ENCODE results near the gene CCT6B.
"Not testable (repeated sequence)": the region's sequence is repeated elsewhere in the genome, so short reads cannot be mapped to it uniquely, and the experiment has no call there.

CCT6B gene

DNA sequence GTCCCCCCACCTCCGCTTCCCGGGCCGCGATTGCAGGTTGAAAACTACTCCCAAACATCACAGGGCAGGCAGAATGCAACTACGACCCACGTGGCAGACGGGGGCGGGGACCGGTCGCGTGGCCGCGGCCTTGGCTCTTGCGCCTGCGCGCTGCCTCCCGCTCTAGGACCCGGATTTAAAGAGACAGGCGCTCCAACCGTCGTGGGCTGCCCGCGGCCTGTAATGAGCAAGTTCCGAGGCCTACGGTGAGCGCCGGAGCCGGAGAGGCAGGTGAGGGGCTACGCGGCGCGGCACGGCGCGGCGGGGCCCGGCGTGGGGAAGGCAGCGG lies 19.1 kb upstream of the CCT6B start, which contains the start of gene LIG3:
TSS of gene LIG3 (plus strand) at position 160 of the 328 bp plus-strand sequence. CDS start 2,494 bp downstream, outside the sequence.
- DNase-seq: peak; percentile 89

DNA sequence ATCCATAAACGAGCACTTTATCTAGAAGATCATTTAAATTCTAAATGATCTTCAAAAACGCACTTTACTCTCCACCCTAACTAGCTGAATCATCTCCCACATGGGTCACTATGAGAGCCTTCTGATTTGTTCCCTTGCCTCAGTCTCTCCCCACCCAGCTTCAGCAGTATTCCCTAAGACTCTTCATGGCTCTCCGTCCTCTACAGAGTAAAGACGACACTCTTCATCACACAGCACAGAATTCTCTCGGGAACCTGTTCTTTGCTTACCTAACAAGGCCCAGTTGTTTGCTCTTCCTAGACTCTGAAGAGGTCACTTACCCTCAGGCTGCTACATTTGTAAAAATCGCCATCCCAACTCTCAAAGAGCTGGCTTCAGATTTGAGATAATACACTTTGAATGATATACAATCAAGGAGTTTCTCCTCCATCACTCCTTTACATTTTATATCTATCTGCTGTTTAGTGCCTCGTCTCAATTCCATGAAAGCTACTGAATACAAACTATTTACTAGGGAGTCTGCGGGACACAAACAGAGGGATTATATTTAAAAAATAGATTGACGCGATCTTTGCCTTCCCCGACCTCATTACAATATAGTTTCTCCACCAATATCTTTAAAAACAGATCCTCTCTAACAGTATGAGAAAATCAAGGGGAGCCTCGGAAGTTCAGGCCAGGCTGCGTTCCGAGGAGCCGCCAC lies 18.5 kb upstream of the CCT6B start:
- DNase-seq: no peak

DNA sequence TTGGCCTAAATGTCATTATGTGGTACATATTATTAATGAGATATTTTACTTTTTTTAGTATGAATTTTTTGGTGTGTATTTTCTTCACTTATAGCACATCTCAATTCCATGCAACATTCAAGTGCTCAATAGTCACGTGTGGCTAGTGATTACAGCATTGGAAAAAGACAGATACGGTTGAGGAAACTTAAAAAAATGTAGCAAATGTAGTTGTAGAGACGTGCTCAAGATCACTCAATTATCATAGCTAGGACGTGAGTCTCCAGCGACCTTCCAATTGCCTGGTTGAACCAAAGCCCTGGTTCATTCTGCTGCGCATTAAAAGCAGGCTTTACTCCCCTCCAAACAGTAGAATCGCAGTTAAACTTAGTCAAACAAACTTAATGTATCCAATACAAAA lies 17.9 kb upstream of the CCT6B start:
- DNase-seq: no peak

DNA sequence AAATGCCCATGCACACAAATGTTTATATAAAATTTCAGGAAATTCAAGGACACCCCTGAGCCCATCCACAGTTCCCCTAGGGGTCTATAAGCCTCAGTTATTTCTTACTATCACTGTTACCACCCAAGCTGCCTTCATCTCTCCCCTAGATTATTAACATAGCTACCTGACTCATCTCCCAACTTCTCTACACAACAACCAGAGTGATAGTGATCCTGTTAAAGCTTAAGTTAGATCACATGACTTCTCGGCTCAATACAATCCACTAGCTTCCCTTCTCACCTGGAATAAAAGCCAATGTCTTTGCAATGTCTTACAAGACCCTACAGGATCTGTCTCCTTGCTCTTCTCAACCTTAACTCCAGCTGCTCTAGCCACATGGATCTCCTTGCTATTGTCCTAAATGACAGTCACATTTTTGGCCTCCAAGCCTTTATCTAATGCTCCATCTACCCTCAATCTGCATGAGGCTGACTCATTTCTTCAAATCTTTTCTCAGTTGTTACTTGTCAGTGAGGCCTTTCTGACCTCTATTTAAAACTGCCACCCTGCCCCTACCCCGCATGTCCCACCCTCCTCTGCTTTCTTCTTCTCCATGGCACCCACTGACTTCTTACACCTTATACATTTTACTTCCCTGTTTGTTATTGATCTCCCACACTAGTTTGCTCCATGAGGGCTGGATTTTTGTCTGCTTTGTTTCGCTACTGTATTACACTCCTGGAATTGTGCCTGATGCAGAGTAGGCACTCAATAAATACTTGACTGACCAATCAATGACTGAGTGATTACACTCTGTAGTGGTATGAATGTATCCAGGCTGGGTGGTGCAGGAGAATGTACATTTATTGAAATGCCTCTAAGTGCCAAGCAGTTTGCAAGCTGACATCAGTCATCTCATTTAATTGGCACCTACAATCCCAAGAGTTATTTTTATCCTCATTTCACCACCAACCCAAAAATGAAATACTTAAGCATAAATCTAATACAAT lies 13.8 kb upstream of the CCT6B start:
- DNase-seq: no peak

DNA sequence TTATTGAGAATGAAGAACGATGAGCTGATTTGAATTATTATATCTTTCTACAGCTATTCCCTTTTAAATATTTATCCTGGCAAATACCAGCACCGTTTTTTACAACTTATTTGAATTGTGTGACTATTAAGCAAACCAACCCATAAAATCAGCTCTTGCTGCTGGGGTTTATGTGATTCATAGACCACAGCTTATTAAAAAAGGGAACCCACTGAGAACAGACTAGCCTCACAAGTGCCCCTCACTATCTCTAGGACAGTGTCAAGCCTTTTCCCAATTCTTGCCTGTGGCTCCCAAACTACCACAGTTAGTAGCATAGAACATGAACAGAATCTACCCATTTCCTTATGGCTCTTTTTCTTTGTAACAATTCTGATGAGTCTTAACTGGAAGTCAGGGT lies 12.9 kb upstream of the CCT6B start:
- no peak for DNase-seq

DNA sequence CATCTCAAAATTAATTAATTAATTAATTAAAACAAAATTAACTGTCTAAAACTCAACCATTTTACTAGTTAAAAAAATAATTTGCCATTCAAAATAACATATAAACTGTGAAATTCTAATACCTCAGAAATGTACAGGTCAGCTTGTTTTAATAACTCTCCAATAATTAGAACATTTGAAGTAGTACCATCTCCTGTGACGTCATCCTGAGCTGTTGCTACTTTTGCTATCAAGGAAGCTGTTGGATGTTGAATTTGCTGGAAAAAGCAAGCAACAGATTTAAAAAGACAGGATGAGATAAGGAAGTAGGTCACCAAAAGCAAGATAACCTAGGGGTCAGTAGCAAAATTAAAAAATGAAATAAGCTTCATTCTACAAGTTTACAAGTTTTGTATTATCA lies 2.8 kb downstream of the CCT6B start:
- no peak for DNase-seq

DNA sequence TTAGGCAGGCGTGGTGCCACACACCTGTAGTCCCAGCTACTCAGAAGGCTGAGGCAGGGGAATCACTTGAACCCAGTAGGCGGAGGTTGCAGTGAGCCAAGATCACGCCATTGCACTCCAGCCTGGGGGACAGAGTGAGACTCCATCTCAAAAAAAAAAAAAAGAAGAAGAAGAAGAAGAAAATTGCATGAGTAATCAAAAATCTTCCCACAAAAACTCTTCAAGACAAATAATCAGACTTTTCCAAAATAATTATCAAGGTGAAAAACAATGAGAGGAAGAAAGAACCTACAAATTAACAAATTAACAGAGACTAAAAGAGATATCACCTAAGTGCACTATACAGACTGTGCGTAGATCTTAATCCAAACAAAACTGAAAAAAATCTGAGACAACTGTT lies 10.5 kb downstream of the CCT6B start:
- DNase-seq: not testable (repeated sequence)

DNA sequence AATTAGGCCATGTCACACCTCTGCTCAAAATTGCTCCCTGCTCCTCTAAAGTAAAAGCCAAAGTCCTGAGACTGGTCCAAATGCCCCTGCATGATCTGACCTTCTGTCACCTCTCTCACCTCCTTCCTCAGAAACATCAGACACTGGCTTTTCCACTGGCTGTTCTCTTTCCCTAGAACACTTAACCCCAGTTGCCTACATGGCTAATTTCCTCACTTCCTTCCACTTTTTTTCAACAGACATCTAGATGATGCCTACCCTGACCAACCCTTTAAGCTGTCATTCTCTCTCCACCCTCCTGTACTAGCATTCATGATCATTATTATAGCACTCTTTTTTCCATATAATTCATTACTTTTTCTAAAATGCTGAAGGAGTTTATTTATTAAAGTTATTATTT lies 31.0 kb downstream of the CCT6B start:
- no peak for DNase-seq

DNA sequence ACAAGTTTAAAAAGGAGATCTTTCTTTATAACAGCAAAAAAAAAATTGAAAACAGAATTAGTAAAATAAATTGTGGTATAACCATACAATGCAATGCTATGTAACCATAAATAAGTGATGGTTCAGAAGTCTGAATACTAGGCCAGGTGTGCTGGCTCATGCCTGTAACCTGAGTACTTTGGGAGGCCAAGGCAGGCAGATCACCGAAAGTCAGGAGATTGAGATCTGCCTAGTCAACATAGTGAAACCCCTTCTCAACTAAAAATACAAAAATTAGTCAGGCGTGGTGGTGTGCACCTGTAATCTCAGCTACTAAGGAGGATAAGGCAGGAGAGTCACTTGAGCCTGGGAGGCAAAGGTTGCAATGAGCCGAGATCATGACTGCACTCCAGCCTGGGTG lies 34.6 kb downstream of the CCT6B start:
- DNase-seq: no peak

DNA sequence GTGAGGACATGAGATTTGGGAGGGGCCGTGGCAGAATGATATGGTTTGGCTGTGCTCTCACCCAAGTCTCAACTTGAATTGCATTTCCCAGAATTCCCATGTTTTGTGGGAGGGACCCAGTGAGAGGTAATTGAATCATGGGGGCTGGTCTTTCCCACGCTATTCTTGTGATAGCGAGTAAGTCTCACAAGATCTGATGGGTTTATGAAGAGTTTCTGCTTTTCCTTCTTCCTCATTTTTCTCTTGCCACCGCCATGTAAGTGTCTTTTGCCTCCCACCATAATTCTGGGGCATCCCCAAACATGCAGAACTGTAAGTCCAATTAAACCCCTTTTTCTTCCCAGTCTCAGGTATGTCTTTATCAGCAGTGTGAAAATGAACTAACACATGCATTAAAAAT lies 40.6 kb downstream of the CCT6B start:
- DNase-seq: no peak

DNA sequence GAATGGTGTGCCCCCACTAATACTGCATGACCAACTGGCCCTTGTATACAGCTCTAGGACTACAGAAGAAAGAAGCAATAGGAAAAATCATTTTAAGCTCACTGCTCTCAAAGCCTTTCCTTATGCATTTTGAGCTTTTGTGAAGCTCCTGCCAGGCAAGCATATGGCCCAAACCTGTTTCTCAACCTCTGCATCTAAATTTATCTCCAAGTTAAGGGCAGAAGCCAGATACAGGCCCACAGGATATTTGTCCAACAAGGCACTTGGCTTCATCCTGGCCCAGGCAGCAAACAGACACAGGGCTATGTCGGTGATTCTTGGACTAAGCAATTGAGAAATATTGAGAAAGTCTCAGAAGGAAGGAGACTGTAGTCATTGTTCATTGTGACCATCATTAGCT lies 43.9 kb downstream of the CCT6B start:
- no peak for DNase-seq

DNA sequence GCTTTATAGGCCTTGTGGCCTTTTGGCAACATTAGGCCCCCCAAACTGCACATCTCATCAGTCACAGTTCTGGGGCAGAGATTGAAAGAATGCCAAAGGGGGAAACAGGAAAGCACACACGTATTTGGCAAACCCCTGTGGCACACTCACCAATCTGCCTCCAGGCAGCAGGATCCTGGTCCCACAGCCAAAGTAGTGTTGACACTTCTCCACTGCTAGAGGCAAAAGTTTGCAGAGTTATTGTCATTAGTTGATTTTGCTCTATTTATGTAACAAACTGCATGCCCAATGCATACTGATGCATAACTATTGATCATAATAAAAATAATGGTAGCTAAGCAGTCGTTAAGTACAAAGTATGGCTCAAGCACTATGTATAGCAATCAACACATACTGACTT lies 45.1 kb downstream of the CCT6B start:
- DNase-seq: no peak

DNA sequence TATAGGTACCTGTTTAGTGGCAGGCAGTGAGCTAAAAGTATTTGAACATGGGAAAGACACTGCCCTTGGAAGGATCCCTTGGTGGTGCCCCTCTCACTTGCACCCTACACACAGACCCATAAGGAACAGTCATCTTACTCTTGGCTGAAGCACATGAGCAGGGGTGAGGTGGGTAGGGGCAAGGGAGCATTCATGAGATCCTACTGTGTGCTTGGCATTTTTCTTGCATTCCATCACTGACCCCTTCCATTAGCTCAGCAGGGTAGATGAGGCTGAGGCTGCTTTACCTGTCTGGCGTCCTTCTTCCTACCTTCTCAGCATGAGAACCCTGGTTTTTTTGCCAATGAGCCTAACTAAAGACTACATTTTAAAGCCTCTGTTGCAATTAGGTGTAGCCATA lies 48.3 kb downstream of the CCT6B start:
- DNase-seq: no peak

DNA sequence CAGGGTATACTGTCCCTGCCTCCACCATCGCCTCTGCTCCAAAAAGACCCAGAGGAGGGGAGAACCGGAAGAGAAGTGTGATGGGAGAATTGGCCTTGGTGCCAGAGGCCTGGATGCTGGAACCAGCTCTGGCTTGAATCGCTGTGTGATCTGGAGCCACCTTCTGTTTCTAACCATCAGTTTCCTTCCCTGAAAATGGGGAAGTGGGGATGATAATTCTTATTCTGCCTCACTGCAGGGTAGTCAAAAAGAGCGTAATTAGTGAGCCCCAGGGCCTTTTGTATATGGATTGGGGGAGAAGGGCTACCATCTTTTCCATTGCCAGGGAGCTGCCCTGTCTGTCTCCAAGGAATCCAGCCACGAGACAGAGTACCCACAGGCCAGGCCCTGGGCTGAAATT lies 52.2 kb downstream of the CCT6B start:
- DNase-seq: no peak

DNA sequence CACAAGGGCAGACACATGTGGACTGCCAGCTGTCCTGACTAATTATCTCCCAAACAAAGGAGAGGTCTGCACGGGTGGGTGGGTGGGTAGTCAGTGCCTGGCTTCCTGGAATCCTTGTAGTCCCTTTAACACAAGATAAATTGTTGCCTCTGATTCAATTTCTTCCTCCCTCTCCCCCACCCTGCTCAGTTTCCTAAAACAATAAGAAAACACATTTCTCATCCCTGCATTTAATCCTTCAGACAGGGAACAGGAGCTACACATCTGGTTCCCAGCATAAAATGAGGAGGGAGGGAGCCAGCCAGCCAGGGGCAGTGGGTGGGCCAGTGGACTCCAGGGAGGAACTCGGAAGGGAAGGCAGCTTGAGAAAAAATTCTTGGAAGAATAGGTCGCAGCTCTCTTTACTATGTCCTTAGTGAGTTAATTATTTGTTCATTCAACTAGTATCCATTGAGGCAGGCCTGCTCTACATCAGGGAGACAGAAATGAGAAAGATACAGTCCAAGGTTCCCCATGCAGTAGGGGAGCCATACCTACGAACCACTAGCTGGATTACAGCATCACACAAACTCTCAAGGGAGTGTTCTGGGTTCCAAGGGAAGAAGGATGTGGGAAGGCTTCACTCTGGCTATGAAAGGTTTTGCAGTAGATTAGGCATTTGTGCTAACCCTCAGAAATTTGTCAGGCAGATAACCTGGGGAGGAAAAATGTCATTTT lies 58.3 kb downstream of the CCT6B start:
- DNase-seq: no peak

DNA sequence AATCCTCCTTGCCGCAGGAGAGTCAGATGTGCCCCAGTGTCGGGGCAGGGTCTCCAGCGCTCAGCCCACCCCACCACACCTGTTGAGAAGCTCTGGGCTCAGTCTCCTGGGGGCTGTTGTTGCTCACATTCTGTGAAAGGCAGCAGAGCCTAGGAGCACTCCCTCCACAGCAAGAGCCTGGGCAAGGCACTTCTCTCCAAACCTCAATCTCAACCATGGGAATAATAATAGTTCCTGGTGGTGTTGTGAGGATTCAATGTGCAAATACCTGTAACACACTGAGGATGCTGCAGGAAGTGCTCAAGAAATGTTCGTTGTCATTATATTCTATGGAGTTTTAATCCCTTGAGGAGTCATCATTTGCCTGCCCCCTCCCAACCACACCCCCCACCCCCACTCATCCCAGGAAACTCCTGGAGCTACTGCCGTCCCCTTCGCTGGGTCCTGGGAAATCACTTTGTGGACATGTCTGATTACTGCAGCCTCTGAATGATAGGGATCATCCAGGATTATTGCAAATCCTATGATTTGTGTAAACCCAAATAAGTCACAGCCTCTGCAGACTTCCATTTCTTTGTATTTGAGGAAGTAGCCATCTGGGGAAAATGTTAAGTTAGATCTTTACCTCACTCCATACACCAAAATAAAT lies 61.5 kb downstream of the CCT6B start:
- DNase-seq: no peak

DNA sequence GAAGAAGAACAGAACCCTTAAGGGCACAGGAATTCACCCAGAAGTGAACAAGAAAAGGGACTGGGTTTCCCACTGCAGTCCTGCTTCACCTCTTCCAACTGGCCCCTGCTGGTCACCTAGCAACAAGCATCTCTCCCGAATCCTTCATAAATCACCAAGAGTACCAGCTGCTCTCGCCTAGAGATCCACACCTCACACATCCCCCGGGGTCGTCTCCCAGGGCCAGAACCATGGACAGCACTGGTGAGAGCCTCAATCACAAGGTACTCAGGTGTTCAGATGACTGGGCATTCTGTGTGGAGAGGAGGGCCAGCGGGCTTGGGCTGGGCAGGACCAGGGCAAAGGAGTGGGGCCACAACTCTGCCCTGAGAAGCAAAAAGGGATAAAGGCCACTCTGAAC lies 65.9 kb downstream of the CCT6B start:
- DNase-seq: no peak

DNA sequence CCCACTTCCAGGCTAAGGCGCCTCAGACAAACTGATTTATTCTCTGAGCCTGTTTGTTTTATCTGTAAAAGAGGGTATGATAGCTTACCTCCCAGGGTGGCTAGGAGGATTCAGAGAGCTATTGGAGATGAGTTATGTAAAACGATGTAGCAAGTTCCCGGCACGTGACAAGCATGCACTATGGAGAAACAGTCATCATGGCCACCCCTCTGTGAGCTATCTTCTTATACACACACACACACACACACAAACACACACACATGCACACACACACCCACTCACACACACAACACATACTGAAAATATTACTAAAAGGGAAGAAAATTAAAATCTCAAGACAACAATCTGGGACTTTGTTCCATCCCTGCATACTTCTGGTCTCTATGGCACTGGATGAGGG lies 66.3 kb downstream of the CCT6B start:
- no peak for DNase-seq

DNA sequence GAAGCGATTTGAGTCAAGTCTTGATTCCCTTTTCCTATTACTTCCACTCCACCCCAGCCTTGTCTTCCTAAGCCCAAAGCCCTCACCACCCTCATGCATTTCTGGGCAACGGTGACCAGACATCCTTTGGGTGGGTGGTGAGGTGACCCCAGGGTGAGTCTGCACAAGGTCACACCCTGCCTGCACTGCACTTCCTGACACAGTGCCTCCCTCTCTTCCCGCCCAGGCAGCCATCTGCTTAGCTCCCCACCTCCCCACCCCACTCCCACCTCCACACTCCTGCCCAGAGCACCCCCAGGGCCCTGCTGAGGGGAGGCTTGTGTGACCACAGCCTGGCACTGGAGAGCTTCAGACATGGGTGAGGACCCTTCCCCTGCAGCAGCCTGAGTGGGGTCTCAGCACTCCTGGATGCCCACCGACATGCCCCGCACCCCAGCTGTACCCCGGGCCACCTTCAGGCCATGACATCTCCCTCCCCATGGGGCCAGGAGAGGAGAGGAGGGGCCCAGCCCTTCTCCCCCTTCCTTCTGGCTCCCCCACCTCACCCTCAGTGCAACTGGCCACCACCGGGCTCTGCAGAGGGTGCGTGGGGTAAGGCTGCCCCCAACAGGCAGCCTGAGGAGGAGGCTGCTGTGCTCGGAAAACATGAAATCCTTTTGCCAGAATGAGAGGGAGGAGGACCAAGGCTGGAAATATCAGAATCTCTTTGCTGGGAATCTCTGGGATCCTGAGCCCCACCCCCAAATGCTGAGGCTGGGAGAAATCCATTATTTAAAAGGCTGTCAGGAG lies 68.6 kb downstream of the CCT6B start:
- DNase-seq: no peak

DNA sequence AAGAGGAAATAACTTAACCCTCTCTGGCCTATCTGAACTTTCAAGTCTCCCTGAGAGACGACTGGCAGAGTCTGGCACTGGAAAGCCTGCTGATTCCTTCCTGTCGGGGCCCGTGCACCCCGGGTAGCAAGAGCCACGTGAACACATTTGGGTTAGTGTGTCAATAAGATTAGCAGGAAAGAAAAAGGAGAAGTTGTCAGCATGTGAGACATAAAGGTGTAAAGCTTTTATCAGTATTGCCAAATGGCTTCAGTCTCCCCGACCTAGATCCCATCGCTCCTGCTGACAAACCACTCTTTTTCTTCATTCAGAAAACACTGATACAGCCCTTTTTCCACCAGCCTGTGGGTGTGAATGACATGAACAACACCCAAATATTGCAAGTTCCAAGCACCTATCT lies 74.4 kb downstream of the CCT6B start:
- DNase-seq: no peak

DNA sequence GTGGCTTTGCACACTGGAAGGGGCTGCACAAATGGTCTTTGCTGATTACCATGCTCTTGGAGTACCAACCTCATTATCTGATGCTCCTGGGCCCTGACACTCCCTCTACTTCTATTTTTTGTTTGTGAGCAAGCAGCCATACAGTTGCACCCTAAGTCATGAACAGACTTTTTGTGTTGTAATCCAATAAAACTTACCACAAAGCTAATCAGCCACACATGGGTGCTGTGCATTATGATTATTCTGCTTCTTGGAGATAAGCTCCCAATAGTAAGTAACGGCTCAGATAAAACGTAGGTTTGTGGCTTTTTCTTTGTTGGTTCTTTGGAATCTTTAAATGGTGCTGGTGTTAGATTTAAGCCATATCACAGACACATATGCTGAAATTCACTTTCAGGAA lies 76.2 kb downstream of the CCT6B start:
- DNase-seq: no peak

DNA sequence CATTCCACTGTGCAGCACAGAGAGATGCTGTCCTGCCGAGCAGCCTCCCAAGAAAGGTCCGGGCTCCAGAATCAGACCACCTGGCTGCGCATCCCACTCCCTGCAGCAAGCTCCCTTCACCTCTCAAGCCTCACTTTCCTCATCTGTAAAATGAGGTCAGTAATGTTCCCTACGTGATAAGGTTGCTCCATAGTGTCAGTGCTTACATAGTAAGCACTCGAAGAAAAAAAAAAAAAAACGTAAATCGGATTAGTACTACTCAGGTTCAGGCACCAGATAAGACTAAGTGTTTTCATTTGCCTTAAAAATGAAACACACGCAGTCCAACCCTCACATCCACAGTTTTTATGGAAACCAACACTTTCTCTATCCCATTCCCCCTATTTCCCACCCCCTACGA lies 76.7 kb downstream of the CCT6B start:
- no peak for DNase-seq

Measured in kidney glomerular epithelial cell (primary cell).